Spleen (tissue), 11 donors: Measurements from ENCODE around the gene ZNF681. TPM values are rescaled to one million over a fixed set of nuclear protein-coding genes. Genes with fewer than 3 reads are reported as not detected.

Source experiments
- DNase-seq: peaks from one replicate; pipeline ENCODE4 v3.0.0-alpha.2; 2020
- H3K27ac ChIP-seq, 8 donors: fragments of 200-600 bp; sonication (generic) in 7 of 8; 1 replicate in 4 of 8; 2 replicates in 4 of 8; pipeline versions ENCODE4 v1.5.0 to v1.8.0; 2016 to 2021; ENCODE audit warnings: inconsistent platforms in 4 of 8, mild to moderate bottlenecking in 4 of 8, moderate library complexity in 1 of 8
- H3K27me3 ChIP-seq, 7 donors: fragments of 200-600 bp; sonication (generic) in 6 of 7; replicated peaks in 1 of 7; 1 replicate in 4 of 7; 2 replicates in 3 of 7; pipeline versions ENCODE4 v1.5.0 to v1.8.0; 2016 to 2021; ENCODE audit warnings: inconsistent platforms in 3 of 7, mild to moderate bottlenecking in 1 of 7
- H3K36me3 ChIP-seq, 6 donors: fragments of 200-600 bp; sonication (generic) in 5 of 6; 1 replicate in 4 of 6; 2 replicates in 2 of 6; pipeline versions ENCODE4 v1.5.0 to v1.8.0; 2016 to 2021; ENCODE audit warnings: inconsistent platforms in 2 of 6
- H3K4me1 ChIP-seq, 6 donors: fragments of 200-600 bp; sonication (generic) in 5 of 6; 1 replicate in 3 of 6; 2 replicates in 3 of 6; pipeline versions ENCODE4 v1.5.0 to v1.8.0; 2016 to 2021; ENCODE audit warnings: inconsistent platforms in 3 of 6
- H3K4me3 ChIP-seq, 8 donors: fragments of 200-600 bp; sonication (generic) in 7 of 8; 1 replicate in 4 of 8; 2 replicates in 4 of 8; pipeline versions ENCODE4 v1.5.0 to v1.8.0; 2016 to 2021; ENCODE audit warnings: inconsistent platforms in 4 of 8, mild to moderate bottlenecking in 4 of 8, moderate library complexity in 2 of 8
- H3K9me3 ChIP-seq, 8 donors: fragments of 200-600 bp; sonication (generic) in 7 of 8; 1 replicate in 4 of 8; 2 replicates in 4 of 8; pipeline versions ENCODE4 v1.5.0 to v1.8.0; 2016 to 2021; ENCODE audit warnings: inconsistent platforms in 4 of 8
- POLR2A ChIP-seq, 3 donors: fragments of 450-650 bp; IDR thresholded peaks; one replicate each; pipeline ENCODE4 v1.5.1; 2017; ENCODE audit warnings: antibody characterized with exemption in 3 of 3, mild to moderate bottlenecking in 1 of 3
- POLR2AphosphoS5 ChIP-seq, 3 donors: sonication (generic); formaldehyde crosslinking; IDR thresholded peaks; one replicate each; pipeline ENCODE4 v1.5.1; 2017; ENCODE audit warnings: antibody characterized with exemption in 3 of 3
- WGBS, 5 donors: extraction: QIAGEN DNeasy Blood & Tissue Kit in 3 of 5; methylation state at CpG; one replicate each; pipeline versions ENCODE4 v1.1.5 to v1.1.7; 2013 to 2018; 5-methylcytosine and 5-hydroxymethylcytosine counted together
- intact Hi-C: fragments of 100-400 bp; cut with DNase I; formaldehyde crosslinking; loops from one replicate; pipeline ENCODE4 v1.15.0; 2023; ENCODE audit warnings: low total_unique reads
- polyA plus RNA-seq, 3 donors: library from polyadenylated mRNA; stranded (reverse); fragments of 200-250 nt; gene quantifications; one replicate each; pipeline ENCODE4 v1.2.1, GENCODE V29; 2013
- total RNA-seq, 7 donors: library from RNA; depleted of rRNA in 3 of 7; stranded (reverse); fragments of >200 nt in 3 of 7; fragmentation: NEBNext Ultra II Directional in 4 of 7; extraction: Animal tissue kit (Norgen Biotek cat#: 25700) in 4 of 7; gene quantifications; one replicate each; pipeline versions ENCODE4 v1.1.0 to v1.2.1, GENCODE V29; 2016 to 2021
- TF ChIP-seq, protein P1 (sequence below), 11 experiments: fragments of 200-600 bp in 7 of 11; fragments of 450-650 bp in 4 of 11; sonication (generic) in 4 of 11; IDR thresholded peaks in 8 of 11; conservative IDR thresholded peaks in 3 of 11; 1 replicate in 7 of 11; 2 replicates in 4 of 11; pipeline versions ENCODE4 v1.4.0 to v1.8.0; 2016 to 2021; ENCODE audit warnings: antibody characterized with exemption in 11 of 11, inconsistent platforms in 4 of 11, mild to moderate bottlenecking in 1 of 11
- donor health status: healthy with polysubstance abuse.
- donor health status: DM: no; HTN: no; CAD: no; lungs with moderate emphysema.
- donor health status: DM: no; HTN: no; CAD: no.
- donor health status: Bipolar disorder and iron deficiency.
- donor health status: healthy.
- donor health status: DM: no; HTN: no; CAD: no.
- donor health status: DM: yes; HTN: yes; CAD: no.

The ZNF681 gene
- total and polyA plus RNA-seq, 10 donors = 0.93 to 6.8 (median 3.8) TPM

DNA sequence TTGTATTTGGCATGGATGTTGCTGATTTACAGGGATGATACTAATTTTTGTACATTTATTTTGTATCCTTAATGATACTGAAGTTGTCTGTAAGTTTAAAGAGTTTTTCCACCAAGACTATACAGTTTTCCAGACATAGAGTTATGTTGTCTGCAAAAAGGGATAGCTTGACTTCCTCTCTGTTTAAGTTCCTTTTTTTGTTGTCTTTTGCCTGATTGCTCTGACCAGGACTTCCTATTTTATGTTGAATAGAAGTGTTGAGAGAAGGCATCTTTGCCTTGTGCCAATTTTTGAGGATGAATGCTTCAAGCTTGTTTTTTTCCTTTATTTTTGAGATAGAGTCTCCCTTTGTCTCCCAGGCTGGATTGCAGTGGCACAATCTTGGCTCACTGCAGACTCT is 36.8 kb upstream of the ZNF681 start:
- intact Hi-C loops = no loop called here

DNA sequence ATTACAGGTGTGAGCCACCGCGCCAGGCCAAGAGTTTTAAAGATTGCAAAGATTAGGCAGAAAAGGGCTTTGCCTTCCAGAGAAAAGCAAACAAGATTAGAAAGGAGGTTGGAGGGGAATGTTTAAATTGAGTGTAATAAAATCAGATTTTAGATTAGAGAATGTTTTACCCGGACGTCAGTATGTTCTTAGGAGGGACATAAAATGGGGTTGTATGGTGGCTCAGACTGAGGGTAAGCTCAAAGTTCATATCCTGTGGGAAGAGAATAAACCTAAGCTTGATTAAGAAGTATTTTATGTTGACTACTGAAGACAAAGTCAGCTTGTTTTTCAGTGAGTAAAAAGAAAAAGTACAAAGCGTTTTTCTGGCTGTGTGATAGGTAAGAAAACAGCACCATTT is 34.1 kb upstream of the ZNF681 start:
- no peak for TF ChIP-seq POLR2AphosphoS5 (IDR thresholded peaks at IDR 0.05)
- TF ChIP-seq, protein P1, sequence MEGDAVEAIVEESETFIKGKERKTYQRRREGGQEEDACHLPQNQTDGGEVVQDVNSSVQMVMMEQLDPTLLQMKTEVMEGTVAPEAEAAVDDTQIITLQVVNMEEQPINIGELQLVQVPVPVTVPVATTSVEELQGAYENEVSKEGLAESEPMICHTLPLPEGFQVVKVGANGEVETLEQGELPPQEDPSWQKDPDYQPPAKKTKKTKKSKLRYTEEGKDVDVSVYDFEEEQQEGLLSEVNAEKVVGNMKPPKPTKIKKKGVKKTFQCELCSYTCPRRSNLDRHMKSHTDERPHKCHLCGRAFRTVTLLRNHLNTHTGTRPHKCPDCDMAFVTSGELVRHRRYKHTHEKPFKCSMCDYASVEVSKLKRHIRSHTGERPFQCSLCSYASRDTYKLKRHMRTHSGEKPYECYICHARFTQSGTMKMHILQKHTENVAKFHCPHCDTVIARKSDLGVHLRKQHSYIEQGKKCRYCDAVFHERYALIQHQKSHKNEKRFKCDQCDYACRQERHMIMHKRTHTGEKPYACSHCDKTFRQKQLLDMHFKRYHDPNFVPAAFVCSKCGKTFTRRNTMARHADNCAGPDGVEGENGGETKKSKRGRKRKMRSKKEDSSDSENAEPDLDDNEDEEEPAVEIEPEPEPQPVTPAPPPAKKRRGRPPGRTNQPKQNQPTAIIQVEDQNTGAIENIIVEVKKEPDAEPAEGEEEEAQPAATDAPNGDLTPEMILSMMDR (IDR thresholded peaks at IDR 0.05 in 8 of 11, conservative IDR thresholded peaks at IDR 0.05 in 3 of 11) = no peak
- no peak for TF ChIP-seq POLR2A (IDR thresholded peaks at IDR 0.05)
- peaks cover 0 to 41% (median 27%) of the 10 kb centered on the region in 8 donors for H3K9me3 ChIP-seq

More for the DNA sequence above, 36.8 kb upstream of the ZNF681 start:
- TF ChIP-seq POLR2AphosphoS5 (IDR thresholded peaks at IDR 0.05) (no peak), POLR2A (IDR thresholded peaks at IDR 0.05) (no peak)
- TF ChIP-seq, protein P1 (IDR thresholded peaks at IDR 0.05 in 8 of 11, conservative IDR thresholded peaks at IDR 0.05 in 3 of 11) = no peak
- Histone ChIP-seq H3K27ac (no peak overlapping the region), H3K27me3 (no peaks in the 10 kb centered on the region), H3K36me3 (no peaks in the 10 kb centered on the region), H3K9me3 (peaks cover 0 to 40% (median 27%) of the 10 kb centered on the region in 8 donors), H3K4me1 (peaks cover 0 to 6% (median 0%) of the 10 kb centered on the region in 6 donors), H3K4me3 (no peak overlapping the region)
- no peak for DNase-seq

DNA sequence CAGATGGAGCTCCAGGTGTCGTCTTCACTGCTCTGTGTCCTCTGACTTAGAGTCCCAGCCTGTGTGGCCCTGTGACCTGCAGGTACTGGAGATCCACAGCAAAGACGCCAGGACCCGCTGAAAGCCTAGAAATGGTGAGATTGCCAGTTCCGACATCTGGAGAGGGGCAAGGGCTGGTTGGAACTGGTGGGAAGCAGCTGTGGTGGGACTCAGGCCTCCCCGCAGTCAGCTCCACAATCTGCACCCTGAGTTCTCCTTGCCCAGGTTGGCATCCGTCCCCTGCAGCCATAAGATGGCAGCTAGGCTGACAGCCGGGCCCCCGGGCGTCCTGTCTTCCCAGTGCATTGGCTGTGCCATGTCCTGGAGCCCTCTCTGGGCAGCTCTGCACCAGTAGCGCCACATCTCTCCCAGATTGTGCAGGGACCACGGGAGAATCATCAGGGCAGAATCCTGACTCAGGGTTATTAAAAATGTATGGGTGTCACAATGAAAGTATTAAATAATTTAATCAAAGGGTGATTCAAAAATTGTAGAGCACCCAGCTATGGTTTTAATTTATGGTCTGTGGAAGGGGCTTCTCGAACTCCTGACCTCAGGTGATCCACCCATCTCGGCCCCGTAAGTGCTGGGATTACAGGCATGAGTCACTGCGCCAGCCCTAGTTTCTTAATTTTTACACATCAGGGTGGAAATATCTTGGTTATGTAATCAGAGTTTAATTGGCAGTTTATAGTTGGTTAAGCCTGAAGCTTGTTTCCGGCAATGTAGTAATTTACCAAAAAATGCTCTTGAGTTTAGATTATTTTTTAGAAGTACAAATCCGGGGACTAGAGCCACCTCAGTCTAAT is 32.2 kb upstream of the ZNF681 start:
- H3K4me3 ChIP-seq = no peak overlapping the region
- no peak for DNase-seq

More for the DNA sequence above, 34.1 kb upstream of the ZNF681 start:
- Histone ChIP-seq H3K4me1 (no peaks in the 10 kb centered on the region), H3K27me3 (no peaks in the 10 kb centered on the region), H3K36me3 (no peaks in the 10 kb centered on the region), H3K4me3 (no peak overlapping the region), H3K27ac (no peak overlapping the region)
- WGBS, 5 donors = 89 to 96% (median 93%) methylated on average over 5 of the region's 5 CpGs
- intact Hi-C loops = no loop called here
- no peak for DNase-seq

DNA sequence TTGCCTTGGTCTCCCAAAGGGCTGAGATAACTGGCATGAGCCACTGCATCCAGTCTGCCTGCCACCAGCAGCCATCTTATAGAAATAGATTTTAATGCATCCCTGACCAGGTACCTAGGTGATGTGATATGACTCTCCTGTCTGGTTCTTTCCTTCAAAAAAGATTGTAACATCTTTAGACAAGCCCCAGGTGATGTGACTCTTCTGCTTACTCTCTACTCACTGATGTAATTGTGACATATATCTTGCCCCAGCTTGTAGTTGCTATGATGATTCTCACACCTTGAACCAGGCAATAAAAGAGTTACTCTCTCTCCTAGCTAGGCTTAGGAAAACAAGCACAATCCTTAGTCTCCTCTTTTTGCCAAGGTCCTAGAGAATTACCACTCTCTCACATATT is 30.6 kb upstream of the ZNF681 start:
- no peak for DNase-seq
- Histone ChIP-seq H3K27me3 (no peaks in the 10 kb centered on the region), H3K9me3 (peaks cover 0 to 10% (median 0%) of the 10 kb centered on the region in 8 donors), H3K27ac (no peak overlapping the region), H3K36me3 (peaks cover 0 to 1% (median 0%) of the 10 kb centered on the region in 6 donors), H3K4me1 (no peaks in the 10 kb centered on the region), H3K4me3 (no peak overlapping the region)
- intact Hi-C loops = no loop called here
- TF ChIP-seq, protein P1 (IDR thresholded peaks at IDR 0.05 in 8 of 11, conservative IDR thresholded peaks at IDR 0.05 in 3 of 11) = no peak
- no peak for TF ChIP-seq POLR2A (IDR thresholded peaks at IDR 0.05)
- no peak for TF ChIP-seq POLR2AphosphoS5 (IDR thresholded peaks at IDR 0.05)

More for the DNA sequence above, 32.2 kb upstream of the ZNF681 start:
- H3K9me3 ChIP-seq = peaks cover 0 to 24% (median 10%) of the 10 kb centered on the region in 8 donors
- no peaks in the 10 kb centered on the region for H3K4me1 ChIP-seq
- H3K27ac ChIP-seq = no peak overlapping the region
- intact Hi-C loops = no loop called here
- no peaks in the 10 kb centered on the region for H3K27me3 ChIP-seq
- no peaks in the 10 kb centered on the region for H3K36me3 ChIP-seq
- TF ChIP-seq, protein P1 (IDR thresholded peaks at IDR 0.05 in 8 of 11, conservative IDR thresholded peaks at IDR 0.05 in 3 of 11) = no peak
- TF ChIP-seq POLR2A (IDR thresholded peaks at IDR 0.05) (no peak), POLR2AphosphoS5 (IDR thresholded peaks at IDR 0.05) (no peak)
- WGBS, 5 donors = 78 to 83% (median 80%) methylated on average over 16 to 17 of the region's 17 CpGs
